Renal cortical epithelial cell (primary cell): ENCODE measurements around the gene FECH. TPM values are rescaled to one million over a fixed set of nuclear protein-coding genes. Genes with fewer than 3 reads are reported as not detected.
A peak's percentile ranks its signal among the peaks of the same experiment; 100 is the strongest.
"Not testable (repeated sequence)": the region's sequence is repeated elsewhere in the genome, so short reads cannot be mapped to it uniquely, and the experiment has no call there.

ENCODE experiments used
- DNase-seq: peaks from one replicate; pipeline ENCODE4 v3.0.0-alpha.2; 2011; ENCODE audit warnings: low read depth
- total RNA-seq: library from RNA; depleted of rRNA; stranded (reverse); fragments of >200 nt; gene quantifications from 2 replicates; pipeline ENCODE4 v1.2.3, GENCODE V29; 2014

Gene FECH, protein sequence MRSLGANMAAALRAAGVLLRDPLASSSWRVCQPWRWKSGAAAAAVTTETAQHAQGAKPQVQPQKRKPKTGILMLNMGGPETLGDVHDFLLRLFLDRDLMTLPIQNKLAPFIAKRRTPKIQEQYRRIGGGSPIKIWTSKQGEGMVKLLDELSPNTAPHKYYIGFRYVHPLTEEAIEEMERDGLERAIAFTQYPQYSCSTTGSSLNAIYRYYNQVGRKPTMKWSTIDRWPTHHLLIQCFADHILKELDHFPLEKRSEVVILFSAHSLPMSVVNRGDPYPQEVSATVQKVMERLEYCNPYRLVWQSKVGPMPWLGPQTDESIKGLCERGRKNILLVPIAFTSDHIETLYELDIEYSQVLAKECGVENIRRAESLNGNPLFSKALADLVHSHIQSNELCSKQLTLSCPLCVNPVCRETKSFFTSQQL
- total RNA-seq: 39.3 and 40.5 TPM in 2 replicates

DNA sequence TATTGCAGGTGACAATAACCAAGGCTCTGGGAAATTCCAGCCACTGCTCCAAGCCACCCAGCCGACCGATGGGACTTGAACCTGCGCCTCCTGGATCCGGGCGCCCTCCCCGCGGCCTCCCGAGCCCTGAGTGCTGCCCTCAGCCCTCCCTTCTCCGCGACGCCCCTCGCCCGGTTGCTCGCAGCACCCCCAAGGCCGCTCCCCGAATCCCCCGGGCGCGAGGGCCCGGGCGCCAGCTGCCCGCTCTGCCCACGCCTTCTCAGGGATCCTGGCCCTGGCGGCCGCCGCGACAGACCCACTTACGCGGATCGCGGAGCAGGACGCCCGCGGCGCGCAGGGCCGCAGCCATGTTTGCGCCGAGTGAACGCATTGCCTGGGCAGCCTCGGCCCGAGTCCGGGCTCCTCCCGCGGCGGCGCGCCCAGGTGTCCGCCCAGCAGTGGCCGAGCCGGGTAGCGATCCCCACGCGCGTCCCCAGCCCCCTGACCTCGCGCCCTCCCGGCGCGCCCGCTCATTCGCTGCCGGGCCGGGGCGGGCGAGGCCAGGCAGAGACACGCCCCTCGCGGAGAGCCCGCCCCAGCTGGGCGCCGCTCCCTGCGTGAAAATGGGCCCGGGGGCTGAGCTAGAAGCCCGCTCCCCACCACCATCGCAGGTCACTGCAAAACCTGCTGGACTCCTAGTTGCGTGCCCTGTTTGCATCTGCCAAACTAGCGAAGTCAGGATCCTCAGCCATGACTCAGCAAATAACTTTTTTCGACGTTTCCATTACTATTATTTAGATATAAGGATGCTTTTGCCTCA is at the start of gene FECH:
TSS of gene FECH (minus strand) at position 452 of the 799 bp plus-strand sequence. CDS start at position 370, 82 bp downstream.
- peak; percentile 48 for DNase-seq

DNA sequence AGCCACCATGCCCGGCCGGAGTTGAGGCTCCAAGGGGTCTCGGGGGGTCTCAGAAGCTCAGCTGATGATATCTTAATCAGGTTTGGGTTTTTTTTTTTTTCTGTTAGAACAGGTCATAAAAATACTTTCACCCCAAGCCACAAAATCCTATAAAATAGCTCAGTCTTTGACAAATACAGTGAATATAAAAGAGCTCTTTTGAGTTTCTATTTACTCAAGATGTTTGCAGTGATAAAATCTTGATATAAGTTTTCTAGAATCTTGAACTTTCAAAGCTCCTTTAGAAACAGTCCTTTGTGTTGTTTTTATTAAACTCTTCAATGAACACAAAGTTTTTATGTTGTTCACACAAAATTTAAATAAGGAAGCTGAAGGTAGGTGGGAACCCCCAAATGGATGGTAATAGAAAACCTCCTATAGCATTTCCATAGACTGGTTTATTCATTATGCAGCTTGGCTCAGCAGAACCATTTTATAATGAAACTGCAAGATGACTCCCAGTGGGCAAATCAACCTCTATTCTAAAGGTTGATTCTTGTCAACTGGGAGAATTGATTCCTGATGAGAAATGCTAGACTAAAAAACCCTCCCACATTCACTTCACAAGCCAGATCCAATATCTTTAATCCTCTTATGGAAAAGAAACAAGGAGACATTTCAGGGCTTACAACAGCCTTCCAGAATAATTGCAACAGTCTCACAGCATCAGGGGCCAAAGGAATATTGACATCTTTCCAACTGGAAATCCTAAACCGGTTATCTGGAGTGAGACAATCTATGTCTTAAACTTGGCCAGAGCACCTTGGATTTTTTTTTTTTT is 48.7 kb upstream of the FECH start:
- DNase-seq: no peak

DNA sequence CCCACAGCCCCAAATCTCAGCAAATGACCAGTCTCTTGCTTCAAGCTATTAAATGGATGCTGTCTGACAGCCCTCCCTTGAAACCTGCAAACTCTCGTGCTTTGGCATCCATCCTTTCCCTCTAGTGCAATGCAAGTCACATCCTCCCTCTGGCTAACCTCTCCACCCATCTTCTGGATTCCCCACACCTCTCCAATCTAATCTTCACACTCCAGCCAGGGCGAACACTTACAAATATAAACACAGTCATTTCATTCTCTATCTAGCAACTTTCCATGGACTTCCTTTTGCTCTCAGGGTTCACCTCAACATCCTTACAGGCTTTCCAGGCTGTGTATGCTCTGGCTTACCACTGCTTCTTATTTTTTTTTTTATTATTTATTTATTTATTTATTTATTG is 45.2 kb upstream of the FECH start:
- DNase-seq: no peak

DNA sequence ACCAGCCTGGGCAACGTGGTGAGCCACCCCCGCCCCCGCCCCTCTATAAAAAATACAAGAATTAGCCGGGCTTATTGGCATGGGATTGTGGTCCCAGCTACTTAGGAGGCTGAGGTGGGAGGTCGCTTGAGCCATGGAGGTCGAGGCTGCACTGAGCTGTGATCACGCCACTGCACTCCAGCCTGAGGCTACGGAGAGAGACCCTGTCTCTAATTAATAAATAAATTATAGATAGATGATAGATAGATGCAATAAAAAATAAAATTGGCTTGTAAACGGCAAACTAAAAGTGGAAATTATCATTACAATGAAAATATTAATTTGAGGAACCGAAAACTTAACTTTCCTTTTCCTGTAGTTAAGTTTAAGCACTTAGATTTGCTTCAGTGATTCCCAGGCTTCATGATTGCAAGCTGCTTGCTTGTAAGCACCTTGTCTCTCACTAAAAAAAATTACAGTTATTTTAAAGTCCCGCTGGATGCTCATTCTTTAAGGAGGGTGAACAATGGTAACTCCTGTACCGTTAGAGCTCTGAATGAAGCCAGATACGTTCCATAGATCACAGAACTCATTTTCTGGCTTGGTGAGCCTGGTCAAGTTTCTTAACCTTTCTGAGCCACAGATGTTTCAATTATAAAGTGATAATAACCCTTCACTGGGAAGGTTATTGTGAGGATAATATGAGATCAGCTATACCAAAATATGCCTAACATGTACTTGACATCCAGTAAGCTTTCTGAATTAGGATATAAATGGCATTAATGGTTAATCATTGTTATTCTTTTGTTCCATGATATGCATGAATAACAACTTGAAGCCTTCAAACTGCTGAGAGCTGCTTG is 44.5 kb upstream of the FECH start:
- DNase-seq: peak; percentile 90

DNA sequence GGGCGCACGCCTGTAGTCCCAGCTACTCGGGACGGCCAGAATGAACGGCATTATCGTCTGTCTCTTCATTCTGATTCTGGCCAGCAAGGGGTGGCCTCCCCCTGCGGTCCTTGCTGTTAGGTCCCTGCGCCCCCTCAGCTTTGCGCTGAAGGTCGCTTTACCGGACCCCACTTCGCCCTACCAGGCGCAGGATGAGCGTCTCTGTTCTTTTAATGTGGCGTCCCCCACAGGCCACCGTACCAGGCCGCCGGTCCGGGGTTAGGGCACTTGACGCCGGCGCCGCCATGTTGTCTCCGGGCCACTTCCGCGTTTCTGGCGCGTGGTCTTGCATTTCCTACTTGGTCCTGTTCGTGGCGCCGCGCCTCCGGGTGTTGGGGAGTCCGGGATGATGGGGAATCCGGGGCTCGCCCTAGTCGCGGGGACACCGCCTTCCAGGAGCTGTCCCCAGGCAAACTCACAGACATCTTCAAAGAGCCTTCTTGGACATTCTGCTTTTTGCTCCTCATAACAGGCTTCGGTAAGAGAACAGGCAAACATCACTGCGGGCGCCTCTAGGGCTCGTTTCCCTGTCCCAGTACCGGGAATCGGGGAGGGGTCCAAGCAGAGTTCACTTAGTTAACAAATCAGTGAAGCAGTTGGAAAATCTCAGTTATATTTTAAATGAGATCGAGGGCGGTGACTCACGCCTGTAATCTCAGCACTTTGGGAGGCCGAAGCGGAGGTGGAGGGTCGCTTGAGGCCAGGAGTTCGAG is 43.7 kb upstream of the FECH start:
- peak; percentile 80 for DNase-seq

DNA sequence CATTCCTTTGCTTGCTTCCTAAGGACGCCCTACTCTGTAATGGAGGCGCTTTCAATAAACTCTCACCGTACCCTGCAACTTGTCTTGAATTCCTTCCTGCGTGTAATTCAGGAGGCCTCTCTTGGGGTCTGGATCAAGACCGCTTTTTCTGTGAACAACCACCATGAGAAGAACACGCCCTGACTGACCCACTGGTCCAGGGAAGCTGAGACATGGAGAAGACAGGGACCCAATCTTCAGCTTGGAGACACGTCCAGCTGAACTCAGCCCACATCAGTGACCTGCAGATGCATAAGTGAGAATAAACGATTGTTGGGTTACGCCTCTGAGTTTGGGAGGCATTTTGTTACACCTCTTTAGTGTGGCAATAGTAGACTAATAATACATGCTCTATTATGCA is 42.9 kb upstream of the FECH start:
- no peak for DNase-seq

DNA sequence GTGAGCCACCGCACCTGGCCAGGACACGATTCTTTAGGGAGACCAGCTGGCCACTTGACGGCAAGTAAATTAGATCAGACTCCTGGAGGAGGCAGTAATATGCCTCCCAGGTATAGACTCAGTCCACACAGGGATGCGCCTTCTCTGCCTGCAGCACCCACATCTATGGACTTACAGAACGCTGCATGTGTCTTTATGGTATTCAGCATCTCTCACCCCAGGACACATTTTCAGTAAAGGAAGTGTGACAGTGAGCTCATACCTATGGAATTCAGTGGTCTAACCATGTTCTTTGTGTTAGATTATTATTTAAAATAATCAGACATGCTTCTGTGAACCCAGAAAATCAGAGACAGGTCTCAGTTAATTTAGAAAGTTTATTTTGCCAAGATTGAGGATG is 41.0 kb upstream of the FECH start:
- DNase-seq: peak; percentile 25

DNA sequence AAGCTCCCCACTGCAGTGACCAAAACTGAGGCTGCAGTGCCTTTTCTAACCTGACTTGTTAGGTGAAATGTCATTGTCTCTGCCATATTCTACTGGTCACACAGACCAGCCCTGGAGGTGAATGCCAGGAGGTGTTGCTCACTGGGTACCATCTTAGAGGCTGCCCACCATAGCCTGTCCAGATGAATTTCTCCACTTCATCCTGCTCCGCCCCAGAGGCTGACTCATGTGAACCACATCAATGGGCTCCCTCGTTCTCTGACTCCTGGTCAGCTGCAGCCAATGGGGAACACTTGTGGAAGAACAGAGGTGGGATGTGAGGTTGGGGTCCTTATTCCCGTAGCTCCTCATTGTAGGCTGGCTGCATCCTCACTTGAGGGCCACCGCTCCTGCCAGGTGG is 38.5 kb upstream of the FECH start:
- peak; percentile 27 for DNase-seq

DNA sequence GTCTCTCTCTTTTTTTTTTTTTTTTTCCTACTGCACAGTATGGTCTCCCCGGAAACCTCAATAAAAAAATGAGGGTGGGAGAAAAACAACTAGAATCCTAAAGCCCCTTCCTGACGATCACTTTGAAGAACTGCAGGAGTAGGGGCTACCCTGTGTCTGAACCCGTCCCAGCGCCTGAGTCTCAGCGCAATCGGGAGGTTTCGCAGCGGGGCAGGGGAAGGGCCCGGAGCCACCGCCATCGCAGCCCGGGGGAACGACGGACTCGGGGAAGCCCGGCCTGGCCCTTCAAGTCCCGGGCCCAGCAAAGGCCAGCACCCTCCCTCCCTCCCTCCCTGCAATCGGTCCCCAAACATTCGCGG is 34.7 kb upstream of the FECH start:
- DNase-seq: no peak

DNA sequence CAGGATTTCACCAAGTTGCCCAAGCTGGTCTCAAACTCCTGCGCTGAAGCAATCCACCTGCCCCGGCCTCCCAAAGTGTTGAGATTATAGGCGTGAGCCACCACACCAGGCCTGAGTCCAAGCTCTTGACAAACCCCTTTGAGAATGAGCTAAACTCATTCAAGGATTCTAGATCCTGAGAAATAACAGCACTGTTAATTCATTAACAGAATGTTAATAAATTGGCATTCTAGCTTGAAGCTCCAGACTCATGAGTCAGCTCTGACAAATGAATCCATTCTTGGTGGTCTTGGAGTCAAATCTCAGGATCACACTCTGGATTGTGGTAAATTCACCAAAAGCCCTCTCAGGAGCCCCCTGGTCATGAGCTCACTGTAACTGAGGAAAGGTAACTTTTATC is 33.4 kb upstream of the FECH start:
- DNase-seq: peak; percentile 98

DNA sequence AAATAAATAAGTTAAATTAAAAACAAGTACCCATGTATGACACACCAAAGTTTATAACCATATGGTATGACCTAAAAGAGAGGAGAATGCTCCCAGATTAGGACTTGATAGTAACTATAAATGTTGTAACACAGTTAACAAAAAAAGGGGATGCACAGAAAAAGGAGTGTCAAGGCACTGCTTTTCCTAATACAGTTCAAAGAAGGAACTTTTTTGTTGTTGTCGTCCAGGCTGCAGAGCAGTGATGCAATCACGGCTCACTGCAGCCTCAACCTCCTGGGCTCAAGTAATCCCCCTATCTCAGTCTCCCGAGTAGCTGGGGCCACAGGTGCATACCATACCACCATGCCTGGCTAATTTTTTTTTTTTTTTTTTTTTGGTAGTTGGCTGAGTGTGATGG is 32.4 kb upstream of the FECH start:
- no peak for DNase-seq

DNA sequence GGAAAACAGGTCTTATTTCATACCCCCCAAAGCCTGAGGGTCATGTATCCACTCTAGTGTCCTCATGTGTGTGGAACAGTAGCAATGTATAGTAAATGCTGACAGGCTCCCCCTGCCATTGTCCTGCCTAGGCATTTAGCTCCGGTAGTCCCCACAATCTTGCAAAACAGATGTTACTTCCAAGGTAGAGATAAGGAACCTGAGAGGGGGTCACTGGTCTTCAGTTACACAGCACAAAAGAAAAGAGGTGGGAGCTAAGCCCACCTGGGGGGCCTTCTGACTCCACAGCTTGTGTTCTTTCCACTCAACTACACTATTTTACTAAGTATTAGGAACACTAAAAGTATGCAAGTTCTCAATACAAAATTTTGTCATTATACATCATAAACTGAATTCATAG is 17.4 kb upstream of the FECH start:
- DNase-seq: no peak

DNA sequence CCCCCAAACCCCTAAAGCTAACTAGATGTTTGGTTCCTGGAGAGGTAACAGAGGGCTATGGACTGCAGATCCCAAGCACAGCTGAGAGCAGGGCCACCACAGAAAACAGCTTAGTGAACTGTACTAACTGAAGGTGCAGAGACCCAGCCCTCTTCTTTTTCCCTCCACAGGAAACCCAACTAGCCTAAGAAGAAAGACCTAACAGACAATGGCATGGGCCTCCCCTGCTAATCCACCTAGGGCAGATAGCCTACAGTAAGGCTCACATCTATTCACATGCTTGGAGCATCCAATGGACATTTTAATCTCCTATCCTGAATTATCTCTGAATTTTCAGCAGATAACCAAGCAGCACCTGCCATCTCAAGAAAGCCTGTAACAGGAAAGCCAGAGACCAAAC is 8.8 kb upstream of the FECH start:
- no peak for DNase-seq

DNA sequence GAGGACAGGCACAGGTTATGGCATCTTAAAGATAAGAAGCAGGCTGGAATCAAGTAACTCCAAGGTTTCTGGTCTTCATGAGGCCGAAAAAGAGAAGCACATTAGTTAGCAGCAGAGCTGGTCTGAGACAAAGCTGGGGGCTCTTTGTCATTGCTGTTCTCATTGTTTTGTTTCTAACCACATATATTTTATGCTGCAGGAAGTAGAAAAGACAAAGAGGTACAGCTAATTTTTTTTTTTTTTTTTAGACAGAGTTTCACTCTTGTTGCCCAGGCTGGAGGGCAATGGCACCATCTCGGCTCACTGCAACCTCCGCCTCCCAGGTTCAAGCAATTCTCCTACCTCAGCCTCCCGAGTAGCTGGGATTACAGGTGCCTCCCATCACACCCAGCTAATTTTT is 6.2 kb upstream of the FECH start:
- DNase-seq: not testable (repeated sequence)

DNA sequence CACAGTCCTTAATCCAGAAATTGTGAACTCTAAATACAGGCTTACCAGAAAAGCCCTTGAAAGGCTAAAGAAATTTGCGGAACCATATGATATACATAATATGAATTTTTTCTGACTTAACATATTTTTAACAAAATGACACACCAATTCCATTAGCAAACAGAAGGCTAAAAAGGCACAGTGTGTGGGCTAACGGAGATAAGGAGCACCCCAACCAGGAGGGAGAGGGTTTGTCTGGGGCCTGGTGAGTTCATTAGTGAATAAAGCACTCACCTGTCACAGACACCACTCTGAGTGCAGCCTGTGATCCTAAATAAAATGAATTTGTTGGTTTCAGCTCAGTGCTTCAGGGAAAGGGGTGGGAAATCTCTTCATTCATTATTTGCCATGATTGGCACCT is 2.7 kb upstream of the FECH start:
- no peak for DNase-seq

DNA sequence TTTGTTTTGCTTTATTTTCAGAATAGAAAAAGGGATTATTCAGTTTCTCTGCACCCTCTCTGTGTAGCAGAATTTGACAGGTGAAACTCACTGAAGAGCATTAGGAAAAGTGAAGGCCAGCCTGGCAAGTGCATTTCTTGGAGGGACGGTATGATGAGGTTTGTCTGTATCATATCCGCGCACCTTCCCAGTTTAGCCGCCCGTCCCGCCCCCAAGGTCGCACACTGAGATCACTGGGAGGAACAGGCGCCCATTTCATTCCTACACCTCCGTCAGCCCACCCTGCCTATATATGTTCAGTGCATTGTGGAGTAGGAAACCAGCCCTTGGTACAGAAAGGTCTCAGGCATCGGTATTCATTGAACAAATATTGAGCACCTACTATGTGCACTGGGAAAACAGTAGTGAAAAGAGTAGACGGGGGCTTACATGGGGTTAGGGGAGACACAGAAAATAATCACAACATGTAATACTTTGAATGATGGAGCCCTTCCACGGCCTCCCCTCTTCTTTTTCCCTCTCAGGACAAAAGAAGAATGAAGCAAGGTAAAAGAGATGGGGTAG is 678 bp upstream of the FECH start:
- no peak for DNase-seq

DNA sequence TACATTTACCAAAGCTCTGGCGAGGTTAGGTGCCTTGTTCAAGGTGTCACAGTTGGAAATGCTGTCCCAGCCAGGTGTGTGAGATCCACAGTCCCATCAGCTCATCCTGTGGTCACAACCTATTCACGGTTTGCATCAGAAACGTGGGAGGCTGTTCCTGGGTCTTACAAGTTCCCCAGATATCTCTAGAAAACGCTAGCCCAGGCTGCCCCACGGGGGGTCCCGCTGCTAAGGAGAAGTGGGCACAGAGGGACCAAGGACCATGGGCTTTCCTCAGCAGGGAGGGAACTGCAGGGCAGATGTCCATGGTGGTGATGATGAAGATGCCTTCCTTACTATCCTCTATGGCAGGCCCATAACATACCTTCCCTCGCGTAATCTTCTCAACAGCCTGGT is 649 bp downstream of the FECH start:
- no peak for DNase-seq

DNA sequence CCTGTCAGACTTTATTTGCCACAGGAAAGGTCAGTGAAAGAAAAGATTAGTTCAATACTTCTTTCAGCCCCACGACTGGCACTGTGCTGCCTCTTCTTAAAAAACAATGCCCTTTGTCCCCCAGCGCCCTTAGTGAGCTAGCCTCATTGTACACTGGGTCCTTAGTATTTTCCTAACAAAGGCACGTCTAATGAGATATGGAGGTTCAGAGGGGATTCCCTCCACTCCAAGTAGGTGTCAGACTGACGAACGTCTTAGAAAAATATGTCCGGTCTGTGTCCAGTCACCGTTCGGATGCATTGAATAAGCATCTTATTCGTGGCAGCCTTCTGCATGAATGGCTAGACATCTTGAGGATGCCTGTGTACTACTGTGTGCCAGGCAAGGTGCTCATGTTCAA is 1.1 kb downstream of the FECH start:
- peak; percentile 20 for DNase-seq

DNA sequence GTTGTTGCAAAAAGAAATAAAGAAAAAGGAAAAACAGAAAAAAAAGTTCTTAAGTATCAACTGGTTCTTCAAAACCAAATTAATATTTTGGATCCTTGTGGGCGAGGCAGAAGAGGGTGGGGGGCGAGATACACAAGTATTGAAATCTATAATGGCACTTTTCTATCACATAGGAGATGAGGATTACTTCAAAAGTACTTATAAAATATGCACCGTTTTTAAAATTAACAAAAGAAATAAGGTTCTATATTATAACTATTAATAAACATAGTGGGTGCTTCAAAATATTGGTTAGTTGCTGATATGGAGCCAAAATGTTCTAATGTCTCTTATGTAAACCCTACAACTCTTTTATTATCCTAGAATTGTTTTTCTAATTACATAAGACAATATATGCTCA is 2.1 kb downstream of the FECH start:
- no peak for DNase-seq

DNA sequence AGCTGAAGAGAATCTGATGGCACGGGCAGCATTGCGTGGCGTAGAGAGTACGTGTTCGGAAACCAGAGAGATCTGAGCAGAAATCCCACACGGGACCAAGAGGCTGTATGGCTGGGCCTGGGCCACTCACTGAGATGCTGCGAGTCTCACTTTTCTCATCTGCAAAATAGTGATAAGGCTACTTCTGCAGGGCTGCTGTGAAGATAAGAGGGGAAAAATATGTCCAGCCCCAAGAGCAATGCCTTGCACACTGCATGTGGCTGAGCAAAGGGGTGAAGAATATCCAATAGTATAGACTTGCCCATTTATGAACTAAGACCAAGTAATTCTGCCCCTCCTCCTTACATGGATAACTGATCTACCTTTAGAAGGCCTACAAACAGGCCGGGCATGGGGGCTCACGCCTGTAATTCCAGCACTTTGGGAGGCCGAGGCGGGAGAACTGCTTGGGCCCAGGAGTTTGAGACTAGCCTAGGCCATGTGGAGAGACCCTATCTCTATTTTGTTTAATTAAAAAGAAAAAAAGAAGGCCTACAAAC is 3.1 kb downstream of the FECH start:
- no peak for DNase-seq
